ENCODE results near the gene PLEKHM3.

Gene PLEKHM3

DNA sequence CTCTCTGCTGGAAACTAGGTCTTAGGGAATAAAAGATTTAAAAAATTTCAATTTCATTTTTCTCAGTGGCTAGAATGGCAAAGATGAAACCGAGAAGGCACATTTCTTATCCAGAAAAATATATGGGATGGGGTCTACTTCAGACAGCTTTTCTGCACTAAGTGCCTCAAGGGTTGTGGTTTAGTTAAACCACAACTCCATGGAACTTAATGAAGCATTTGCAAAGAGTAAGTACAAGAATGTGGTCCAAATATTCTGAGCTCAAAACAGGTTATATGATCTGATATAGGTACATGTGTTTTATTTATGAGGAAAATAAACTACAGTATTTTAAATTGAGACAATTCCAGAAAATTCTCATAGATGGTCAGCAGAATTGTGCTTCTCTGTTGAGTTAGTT is 153.8 kb downstream of the PLEKHM3 start:
- TF ChIP-seq EZH2phosphoT487 (IDR thresholded peaks at IDR 0.05; ENCODE audit: borderline replicate concordance) (no peak), CTCF (conservative IDR thresholded peaks at IDR 0.05; ENCODE audit: low read length) (no peak)
- no peaks in the 10 kb centered on the region for H3K9me3 ChIP-seq (ENCODE audit: insufficient read depth, low read depth, low read length)

DNA sequence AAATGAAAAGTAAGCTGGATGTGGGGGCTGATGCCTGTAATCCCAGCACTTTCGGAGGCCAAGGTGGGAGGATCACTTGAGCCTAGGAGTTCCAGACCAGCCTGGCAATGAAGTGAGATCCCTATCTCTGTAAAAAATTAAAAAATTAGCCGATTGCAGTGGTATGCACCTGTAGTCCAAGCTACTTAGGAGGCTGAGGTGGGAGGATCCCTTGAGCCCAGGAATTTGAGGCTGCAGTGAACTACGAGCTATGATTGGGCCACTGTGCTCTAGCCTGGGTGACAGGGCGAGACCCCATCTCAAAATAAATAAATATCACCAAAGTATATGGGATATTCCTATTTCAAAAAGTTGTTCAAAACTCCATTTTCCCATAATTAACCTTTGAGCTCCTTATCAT is 154.5 kb downstream of the PLEKHM3 start:
- no peak overlapping the region for H3K4me3 ChIP-seq (ENCODE audit: low read length, poor library complexity, severe bottlenecking)
- 0 out of 2 replicates have a peak, but pooled peaks cover 2% of the 10 kb centered on the region for H3F3A ChIP-seq (ENCODE audit: low read depth)
- no peak overlapping the region for H3K4me2 ChIP-seq (ENCODE audit: low read depth, low read length, poor library complexity, severe bottlenecking)
- H3K9ac ChIP-seq (ENCODE audit: low read depth, low read length, poor library complexity, severe bottlenecking) = no peak overlapping the region
- H2AFZ ChIP-seq (ENCODE audit: low read length) = no peak overlapping the region
- H3K36me3 ChIP-seq (ENCODE audit: insufficient read depth, low read length) = no peaks in the 10 kb centered on the region
- H3K79me2 ChIP-seq (ENCODE audit: insufficient read depth, low read length) = no peaks in the 10 kb centered on the region
- no peaks in the 10 kb centered on the region for H3K9me2 ChIP-seq (replicated peaks; ENCODE audit: low read depth, low read length)
- H3K27me3 ChIP-seq (ENCODE audit: insufficient read depth, low read length, poor library complexity, severe bottlenecking) = no peaks in the 10 kb centered on the region
- no peaks in the 10 kb centered on the region for H3K9me3 ChIP-seq (ENCODE audit: insufficient read depth, low read depth, low read length)
- no peaks in the 10 kb centered on the region for H4K20me1 ChIP-seq (ENCODE audit: insufficient read depth, low read length, poor library complexity, severe bottlenecking)
- TF ChIP-seq CTCF (conservative IDR thresholded peaks at IDR 0.05; ENCODE audit: low read length) = no peak
- TF ChIP-seq EZH2phosphoT487 (IDR thresholded peaks at IDR 0.05; ENCODE audit: borderline replicate concordance) = no peak
- H3K4me1 ChIP-seq (ENCODE audit: insufficient read depth, low read length, poor library complexity, severe bottlenecking) = peaks cover 31% of the 10 kb centered on the region

More for the DNA sequence above, 153.8 kb downstream of the PLEKHM3 start:
- H3K9me2 ChIP-seq (replicated peaks; ENCODE audit: low read depth, low read length) = no peaks in the 10 kb centered on the region
- H3K27me3 ChIP-seq (ENCODE audit: insufficient read depth, low read length, poor library complexity, severe bottlenecking) = no peaks in the 10 kb centered on the region
- no peak overlapping the region for H2AFZ ChIP-seq (ENCODE audit: low read length)
- H3K79me2 ChIP-seq (ENCODE audit: insufficient read depth, low read length) = no peaks in the 10 kb centered on the region
- H3K4me2 ChIP-seq (ENCODE audit: low read depth, low read length, poor library complexity, severe bottlenecking) = no peak overlapping the region
- H3K4me3 ChIP-seq (ENCODE audit: low read length, poor library complexity, severe bottlenecking) = no peak overlapping the region
- H3K9ac ChIP-seq (ENCODE audit: low read depth, low read length, poor library complexity, severe bottlenecking) = no peak overlapping the region
- H3F3A ChIP-seq (ENCODE audit: low read depth) = 0 out of 2 replicates have a peak, but pooled peaks cover 2% of the 10 kb centered on the region
- no peaks in the 10 kb centered on the region for H4K20me1 ChIP-seq (ENCODE audit: insufficient read depth, low read length, poor library complexity, severe bottlenecking)
- H3K4me1 ChIP-seq (ENCODE audit: insufficient read depth, low read length, poor library complexity, severe bottlenecking) = peaks cover 31% of the 10 kb centered on the region
- no peaks in the 10 kb centered on the region for H3K36me3 ChIP-seq (ENCODE audit: insufficient read depth, low read length)

GRCh38 chr2:207869784-207870778 is 155.2 kb downstream of the PLEKHM3 start:
- Histone ChIP-seq H3K4me2 (ENCODE audit: low read depth, low read length, poor library complexity, severe bottlenecking) (peak overlapping the region; percentile 10), H3K9ac (ENCODE audit: low read depth, low read length, poor library complexity, severe bottlenecking) (no peak overlapping the region)

More at GRCh38 chr2:207869784-207870778, 155.2 kb downstream of the PLEKHM3 start:
- H2AFZ ChIP-seq (ENCODE audit: low read length) = no peak overlapping the region
- H3K4me1 ChIP-seq (ENCODE audit: insufficient read depth, low read length, poor library complexity, severe bottlenecking) = peaks cover 31% of the 10 kb centered on the region
- TF ChIP-seq CTCF (conservative IDR thresholded peaks at IDR 0.05; ENCODE audit: low read length) (no peak), EZH2phosphoT487 (IDR thresholded peaks at IDR 0.05; ENCODE audit: borderline replicate concordance) (no peak)
- no peaks in the 10 kb centered on the region for H3K27me3 ChIP-seq (ENCODE audit: insufficient read depth, low read length, poor library complexity, severe bottlenecking)
- no peaks in the 10 kb centered on the region for H3K9me2 ChIP-seq (replicated peaks; ENCODE audit: low read depth, low read length)
- no peak overlapping the region for H3K4me3 ChIP-seq (ENCODE audit: low read length, poor library complexity, severe bottlenecking)
- no peaks in the 10 kb centered on the region for H3K9me3 ChIP-seq (ENCODE audit: insufficient read depth, low read depth, low read length)
- no peaks in the 10 kb centered on the region for H3K36me3 ChIP-seq (ENCODE audit: insufficient read depth, low read length)
- H3F3A ChIP-seq (ENCODE audit: low read depth) = 0 out of 2 replicates have a peak, but pooled peaks cover 2% of the 10 kb centered on the region
- H3K79me2 ChIP-seq (ENCODE audit: insufficient read depth, low read length) = no peaks in the 10 kb centered on the region
- H4K20me1 ChIP-seq (ENCODE audit: insufficient read depth, low read length, poor library complexity, severe bottlenecking) = no peaks in the 10 kb centered on the region
